ENCODE results near the gene IGF2BP2.

DNA sequence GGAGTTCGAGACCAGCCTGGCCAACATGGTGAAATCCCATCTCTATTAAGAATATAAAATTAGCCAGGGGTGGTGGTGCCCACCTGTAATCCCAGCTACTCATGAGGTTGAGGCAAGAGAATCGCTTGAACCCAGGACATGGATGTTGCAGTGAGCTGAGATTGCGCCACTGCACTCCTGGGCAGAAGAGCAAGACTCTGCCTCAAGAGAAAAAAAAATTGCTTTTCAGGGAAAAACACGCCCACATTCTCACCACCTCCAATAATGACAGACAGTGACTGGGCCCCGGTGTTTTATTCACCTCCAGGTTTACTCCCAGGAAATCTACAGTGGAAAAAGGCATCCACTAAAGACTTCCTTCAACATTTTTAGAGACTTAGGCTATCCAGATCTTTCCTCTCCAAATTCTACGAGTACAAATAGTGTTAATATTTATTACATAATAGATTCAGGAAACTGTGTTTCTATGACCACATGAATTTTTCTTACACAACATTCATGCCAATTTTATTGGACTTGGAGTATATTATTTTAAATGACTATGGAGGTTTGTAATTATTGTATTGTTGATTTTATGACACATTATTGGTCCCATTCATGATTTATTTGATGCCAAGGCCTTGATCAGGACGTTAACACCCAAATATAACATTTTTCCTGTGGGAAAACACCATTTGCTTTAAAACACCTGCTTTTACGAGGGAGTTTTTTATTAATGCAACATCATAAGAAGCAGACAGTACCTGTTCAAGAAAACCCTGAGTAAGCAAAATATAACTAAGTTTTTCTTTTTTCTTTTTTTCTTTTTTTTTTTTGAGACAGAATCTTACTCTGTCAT is 26.6 kb downstream of the IGF2BP2 start:
- TF ChIP-seq, protein P1, sequence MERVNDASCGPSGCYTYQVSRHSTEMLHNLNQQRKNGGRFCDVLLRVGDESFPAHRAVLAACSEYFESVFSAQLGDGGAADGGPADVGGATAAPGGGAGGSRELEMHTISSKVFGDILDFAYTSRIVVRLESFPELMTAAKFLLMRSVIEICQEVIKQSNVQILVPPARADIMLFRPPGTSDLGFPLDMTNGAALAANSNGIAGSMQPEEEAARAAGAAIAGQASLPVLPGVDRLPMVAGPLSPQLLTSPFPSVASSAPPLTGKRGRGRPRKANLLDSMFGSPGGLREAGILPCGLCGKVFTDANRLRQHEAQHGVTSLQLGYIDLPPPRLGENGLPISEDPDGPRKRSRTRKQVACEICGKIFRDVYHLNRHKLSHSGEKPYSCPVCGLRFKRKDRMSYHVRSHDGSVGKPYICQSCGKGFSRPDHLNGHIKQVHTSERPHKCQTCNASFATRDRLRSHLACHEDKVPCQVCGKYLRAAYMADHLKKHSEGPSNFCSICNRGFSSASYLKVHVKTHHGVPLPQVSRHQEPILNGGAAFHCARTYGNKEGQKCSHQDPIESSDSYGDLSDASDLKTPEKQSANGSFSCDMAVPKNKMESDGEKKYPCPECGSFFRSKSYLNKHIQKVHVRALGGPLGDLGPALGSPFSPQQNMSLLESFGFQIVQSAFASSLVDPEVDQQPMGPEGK (CRISPR knock-in tag; IDR thresholded peaks at IDR 0.05; ENCODE audit: borderline replicate concordance) = no peak
- TF ChIP-seq ZFP30 (CRISPR knock-in tag; IDR thresholded peaks at IDR 0.05) (no peak), GLIS3 (CRISPR knock-in tag; IDR thresholded peaks at IDR 0.05) (no peak), ZNF70 (CRISPR knock-in tag; IDR thresholded peaks at IDR 0.05) (no peak), SNAI2 (CRISPR knock-in tag; IDR thresholded peaks at IDR 0.05) (no peak)

Measured in SK-N-SH treated with all-trans-retinoic acid at 6 μM for 48 hours (cell line).